Effector memory CD8-positive, alpha-beta T cell (primary cell): ENCODE measurements around the gene TMEM255B.

Source experiments
- ATAC-seq: fragments of 150-1000 bp; cut with Tn5 transposase; replicated peaks from 2 replicates; pipeline ENCODE4 v1.10.0; 2021; ENCODE audit warnings: mild to moderate bottlenecking, moderate library complexity
- DNase-seq, 3 experiments: peaks; one replicate each; pipeline ENCODE4 v3.0.0; 2021
- H3K27ac Mint-ChIP-seq, 2 donors: one replicate each; pipeline ENCODE4 v1.8.0; 2022; ENCODE audit warnings: mild to moderate bottlenecking in 2 of 2, mixed read lengths in 2 of 2, moderate library complexity in 2 of 2
- H3K27me3 Mint-ChIP-seq, 2 donors: one replicate each; pipeline ENCODE4 v1.8.0; 2022; ENCODE audit warnings: mixed read lengths in 2 of 2
- H3K36me3 Mint-ChIP-seq: one replicate; pipeline ENCODE4 v1.8.0; 2022; ENCODE audit warnings: mild to moderate bottlenecking, moderate library complexity, mixed read lengths; ENCODE audit not compliant: insufficient read depth
- H3K4me1 Mint-ChIP-seq, 2 donors: one replicate each; pipeline ENCODE4 v1.8.0; 2022; ENCODE audit warnings: low read depth in 2 of 2, mixed read lengths in 2 of 2
- H3K4me3 Mint-ChIP-seq, 2 donors: one replicate each; pipeline ENCODE4 v1.8.0; 2022; ENCODE audit warnings: mild to moderate bottlenecking in 2 of 2, mixed read lengths in 2 of 2, moderate library complexity in 2 of 2
- H3K9me3 Mint-ChIP-seq, 2 donors: one replicate each; pipeline ENCODE4 v1.8.0; 2022; ENCODE audit warnings: mixed read lengths in 2 of 2

TMEM255B gene

GRCh38 chr13:113762075-113762474 is 3.0 kb downstream of the TMEM255B start:
- peaks cover 8% of the 10 kb centered on the region for H3K36me3 Mint-ChIP-seq
- H3K9me3 Mint-ChIP-seq = no peaks in the 10 kb centered on the region
- peaks cover 81 to 87% of the 10 kb centered on the region in 2 donors for H3K27me3 Mint-ChIP-seq
- DNase-seq (no peak), ATAC-seq (no peak)
- no peak overlapping the region for H3K4me3 Mint-ChIP-seq
- H3K4me1 Mint-ChIP-seq = peaks cover 8 to 9% of the 10 kb centered on the region in 2 donors
- H3K27ac Mint-ChIP-seq = no peak overlapping the region

DNA sequence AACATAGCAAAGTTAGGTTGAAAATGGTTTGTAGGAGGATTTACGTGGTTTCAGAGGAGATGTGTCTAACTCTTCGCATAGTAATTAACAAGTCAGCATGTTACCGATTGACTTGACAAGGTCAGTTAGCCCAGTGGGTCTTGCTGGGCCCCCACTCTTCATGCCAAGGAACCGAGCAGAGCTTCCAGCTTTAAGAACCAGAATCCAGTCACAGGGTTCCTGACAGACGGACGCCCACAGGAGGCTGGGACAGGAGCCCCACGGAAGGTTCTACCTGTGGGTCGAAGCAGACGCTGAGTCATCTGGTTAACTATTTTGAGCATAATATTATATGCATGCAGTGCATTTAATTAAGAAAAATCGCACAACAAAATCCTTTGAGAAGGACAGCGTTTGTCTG is 3.5 kb downstream of the TMEM255B start:
- no peak for ATAC-seq
- no peaks in the 10 kb centered on the region for H3K9me3 Mint-ChIP-seq
- no peak overlapping the region for H3K27ac Mint-ChIP-seq
- H3K36me3 Mint-ChIP-seq = peaks cover 8% of the 10 kb centered on the region
- no peak overlapping the region for H3K4me3 Mint-ChIP-seq
- DNase-seq = no peak
- peaks cover 7 to 8% of the 10 kb centered on the region in 2 donors for H3K4me1 Mint-ChIP-seq
- H3K27me3 Mint-ChIP-seq = peaks cover 79 to 84% of the 10 kb centered on the region in 2 donors

GRCh38 chr13:113763254-113763653 is 4.2 kb downstream of the TMEM255B start:
- DNase-seq = no peak
- ATAC-seq = no peak
- Mint-ChIP-seq H3K27ac (no peak overlapping the region), H3K36me3 (peaks cover 8% of the 10 kb centered on the region), H3K4me1 (peaks cover 7 to 8% of the 10 kb centered on the region in 2 donors), H3K9me3 (no peaks in the 10 kb centered on the region), H3K27me3 (peaks cover 74 to 78% of the 10 kb centered on the region in 2 donors), H3K4me3 (no peak overlapping the region)

DNA sequence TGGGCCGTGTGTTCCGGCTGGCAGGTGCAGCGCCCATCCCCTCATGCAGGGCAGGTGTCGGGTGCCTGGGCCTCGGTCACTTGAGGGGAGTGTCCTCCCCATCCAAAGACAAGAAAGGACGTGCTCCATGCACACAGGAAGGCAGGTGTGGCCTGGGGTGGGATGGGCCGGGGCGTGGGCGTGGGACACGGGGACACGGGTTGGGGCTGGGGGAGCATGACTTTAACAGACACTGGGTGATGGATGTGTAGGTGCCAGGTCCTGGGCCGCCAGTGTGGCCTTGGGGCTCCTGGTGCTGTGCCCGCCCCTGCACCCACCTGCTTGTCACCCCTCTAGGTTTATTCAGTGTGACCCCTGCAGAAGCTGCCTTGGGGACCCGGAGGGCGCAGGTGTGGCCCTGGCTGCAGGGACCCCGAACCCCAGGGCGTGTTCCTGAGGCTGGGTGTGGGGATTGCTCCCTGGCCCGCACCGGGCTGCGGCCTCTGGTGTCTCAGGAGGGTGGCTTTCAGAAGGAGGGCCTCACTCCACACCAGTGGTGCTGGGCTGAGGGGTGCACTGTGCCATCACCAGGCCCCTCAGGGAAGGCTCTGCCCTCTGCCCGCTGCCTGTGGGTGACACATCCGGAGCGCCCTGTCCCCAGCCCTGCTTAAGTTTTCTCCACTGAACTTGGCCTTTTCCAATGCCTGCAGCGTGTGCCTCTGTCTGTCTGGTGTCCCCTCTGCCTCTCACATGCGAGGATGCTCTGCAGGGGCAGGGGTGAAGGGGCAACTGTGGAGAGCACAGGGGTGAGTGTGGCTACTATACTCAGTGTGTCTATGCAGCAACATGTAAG is 5.2 kb downstream of the TMEM255B start:
- H3K36me3 Mint-ChIP-seq = peaks cover 11% of the 10 kb centered on the region
- H3K4me3 Mint-ChIP-seq = no peak overlapping the region
- ATAC-seq = no peak
- DNase-seq = no peak
- no peaks in the 10 kb centered on the region for H3K9me3 Mint-ChIP-seq
- H3K27me3 Mint-ChIP-seq = peaks cover 67 to 79% of the 10 kb centered on the region in 2 donors
- H3K4me1 Mint-ChIP-seq = peaks cover 6% of the 10 kb centered on the region in 2 donors
- no peak overlapping the region for H3K27ac Mint-ChIP-seq

DNA sequence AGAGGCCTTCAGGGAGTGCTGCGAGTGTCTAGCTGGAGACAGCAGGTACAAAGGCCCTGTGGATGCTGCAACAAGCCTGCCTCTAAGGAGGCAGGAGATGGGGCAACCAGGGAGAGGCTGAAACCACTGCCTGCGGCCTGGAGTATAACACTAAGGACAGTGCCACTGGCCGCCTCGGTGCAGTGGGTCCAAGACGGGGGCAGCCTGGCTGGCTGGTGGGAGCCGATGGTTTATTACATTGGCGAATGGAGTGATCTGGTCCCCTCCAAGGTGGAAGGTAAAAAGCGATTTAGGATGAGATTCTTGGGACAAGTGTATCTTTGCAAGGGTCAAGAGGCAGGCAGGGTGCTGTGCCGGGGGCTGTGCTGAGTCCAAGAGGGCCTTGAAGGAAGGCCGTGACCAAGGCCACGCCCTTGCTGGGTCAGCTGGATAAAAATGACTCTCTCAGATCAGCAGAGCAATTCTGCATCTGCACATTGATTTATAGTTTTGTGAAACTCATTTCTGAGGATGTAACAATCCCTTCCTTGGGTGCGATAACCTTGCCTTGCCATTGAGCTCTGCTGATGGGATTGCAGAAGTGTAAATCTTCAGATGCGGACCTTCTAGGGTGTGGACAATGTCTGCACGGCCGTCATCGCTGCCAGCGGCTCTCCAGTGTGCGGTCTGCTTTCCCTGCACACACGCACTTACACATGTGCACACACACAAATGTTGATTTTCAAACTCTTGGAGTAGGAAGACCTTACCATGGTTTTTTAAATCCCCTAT is 6.0 kb downstream of the TMEM255B start:
- no peak for ATAC-seq
- peaks cover 11% of the 10 kb centered on the region for H3K36me3 Mint-ChIP-seq
- H3K27me3 Mint-ChIP-seq = peaks cover 60 to 73% of the 10 kb centered on the region in 2 donors
- H3K4me1 Mint-ChIP-seq = no peaks in the 10 kb centered on the region
- no peak overlapping the region for H3K27ac Mint-ChIP-seq
- H3K9me3 Mint-ChIP-seq = no peaks in the 10 kb centered on the region
- H3K4me3 Mint-ChIP-seq = no peak overlapping the region
- no peak for DNase-seq

DNA sequence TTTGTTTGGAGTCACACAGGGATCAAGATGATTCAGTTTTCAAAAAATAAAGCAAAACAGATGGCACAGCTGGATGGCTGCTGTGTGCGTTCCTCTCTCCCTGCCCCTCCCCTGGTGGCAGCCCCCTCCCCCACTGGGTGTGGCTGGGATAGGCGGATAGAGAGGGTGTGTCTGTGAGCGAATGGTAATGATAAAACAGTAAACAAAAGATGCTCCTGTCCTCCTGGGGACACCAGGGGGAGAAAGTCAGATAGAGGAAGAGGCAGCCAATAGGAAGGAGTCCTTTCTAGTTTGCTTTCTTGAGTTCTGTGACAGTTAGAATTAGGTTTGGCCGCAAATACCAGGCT is 6.5 kb downstream of the TMEM255B start:
- Mint-ChIP-seq H3K4me1 (no peaks in the 10 kb centered on the region), H3K4me3 (no peak overlapping the region), H3K36me3 (peaks cover 11% of the 10 kb centered on the region), H3K27ac (no peak overlapping the region), H3K27me3 (peaks cover 55 to 67% of the 10 kb centered on the region in 2 donors), H3K9me3 (no peaks in the 10 kb centered on the region)
- DNase-seq (no peak), ATAC-seq (no peak)

DNA sequence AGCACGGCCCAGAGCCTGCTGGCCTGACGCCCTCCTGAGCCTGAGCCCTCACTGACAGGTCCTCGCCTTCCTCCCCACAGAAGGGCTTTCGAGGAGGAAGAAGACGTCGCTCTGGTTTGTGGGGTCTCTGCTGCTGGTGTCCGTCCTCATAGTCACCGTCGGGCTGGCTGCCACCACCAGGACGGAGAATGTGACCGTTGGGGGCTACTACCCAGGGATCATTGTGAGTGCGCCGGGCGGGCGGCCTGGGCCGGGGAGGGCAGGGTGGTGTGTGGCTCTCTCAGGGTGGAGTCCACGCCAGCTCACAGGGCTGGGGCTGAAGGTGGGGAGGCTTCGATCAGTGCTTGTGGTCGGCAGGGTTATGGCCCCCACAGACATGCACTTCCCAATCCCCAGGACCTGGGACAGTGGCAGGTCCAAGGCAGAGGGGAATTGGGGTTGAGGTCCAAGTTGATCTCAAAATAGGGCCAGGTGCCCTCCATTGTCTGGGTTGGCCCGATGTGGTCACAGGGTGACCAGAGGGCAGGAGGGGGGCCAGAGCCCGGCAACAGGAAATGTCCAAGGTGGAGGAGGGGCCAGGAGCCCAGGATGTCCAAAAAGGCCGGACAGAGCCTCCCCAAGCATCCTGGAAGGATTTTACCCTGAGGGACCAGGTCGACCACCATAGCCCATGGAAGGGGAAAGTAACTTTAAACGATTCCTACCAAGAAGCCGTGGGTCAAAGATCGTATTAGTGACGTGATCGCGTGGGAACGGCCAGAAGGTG is 7.2 kb downstream of the TMEM255B start:
- Mint-ChIP-seq H3K9me3 (no peaks in the 10 kb centered on the region), H3K36me3 (peaks cover 11% of the 10 kb centered on the region), H3K4me1 (no peaks in the 10 kb centered on the region), H3K4me3 (no peak overlapping the region), H3K27ac (no peak overlapping the region), H3K27me3 (peaks cover 48 to 60% of the 10 kb centered on the region in 2 donors)
- DNase-seq (no peak), ATAC-seq (no peak)

DNA sequence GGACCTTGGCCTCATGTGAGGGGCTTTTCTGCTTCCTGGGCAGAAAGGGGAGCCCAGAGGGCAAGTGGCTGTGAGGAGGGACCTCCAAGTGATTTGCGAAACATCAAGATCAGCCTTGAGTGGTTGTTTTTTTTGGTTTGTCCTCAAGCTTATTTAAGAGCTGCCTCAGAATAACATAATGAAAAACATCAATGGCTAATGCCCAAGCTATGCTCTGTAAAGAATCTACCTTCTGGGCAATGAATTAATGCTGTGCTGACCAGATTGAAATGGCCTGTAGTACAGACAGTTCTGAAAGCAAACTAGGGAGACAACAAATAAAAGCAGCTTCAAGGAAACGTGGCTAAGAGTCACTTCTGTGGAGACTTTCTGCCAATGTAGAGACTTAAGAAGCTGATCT is 8.3 kb downstream of the TMEM255B start:
- Mint-ChIP-seq H3K4me1 (peaks cover 0 to 6% of the 10 kb centered on the region in 2 donors), H3K9me3 (no peaks in the 10 kb centered on the region), H3K27me3 (peaks cover 37 to 49% of the 10 kb centered on the region in 2 donors), H3K4me3 (no peak overlapping the region), H3K36me3 (peaks cover 11% of the 10 kb centered on the region), H3K27ac (no peak overlapping the region)
- ATAC-seq = no peak
- DNase-seq = no peak

DNA sequence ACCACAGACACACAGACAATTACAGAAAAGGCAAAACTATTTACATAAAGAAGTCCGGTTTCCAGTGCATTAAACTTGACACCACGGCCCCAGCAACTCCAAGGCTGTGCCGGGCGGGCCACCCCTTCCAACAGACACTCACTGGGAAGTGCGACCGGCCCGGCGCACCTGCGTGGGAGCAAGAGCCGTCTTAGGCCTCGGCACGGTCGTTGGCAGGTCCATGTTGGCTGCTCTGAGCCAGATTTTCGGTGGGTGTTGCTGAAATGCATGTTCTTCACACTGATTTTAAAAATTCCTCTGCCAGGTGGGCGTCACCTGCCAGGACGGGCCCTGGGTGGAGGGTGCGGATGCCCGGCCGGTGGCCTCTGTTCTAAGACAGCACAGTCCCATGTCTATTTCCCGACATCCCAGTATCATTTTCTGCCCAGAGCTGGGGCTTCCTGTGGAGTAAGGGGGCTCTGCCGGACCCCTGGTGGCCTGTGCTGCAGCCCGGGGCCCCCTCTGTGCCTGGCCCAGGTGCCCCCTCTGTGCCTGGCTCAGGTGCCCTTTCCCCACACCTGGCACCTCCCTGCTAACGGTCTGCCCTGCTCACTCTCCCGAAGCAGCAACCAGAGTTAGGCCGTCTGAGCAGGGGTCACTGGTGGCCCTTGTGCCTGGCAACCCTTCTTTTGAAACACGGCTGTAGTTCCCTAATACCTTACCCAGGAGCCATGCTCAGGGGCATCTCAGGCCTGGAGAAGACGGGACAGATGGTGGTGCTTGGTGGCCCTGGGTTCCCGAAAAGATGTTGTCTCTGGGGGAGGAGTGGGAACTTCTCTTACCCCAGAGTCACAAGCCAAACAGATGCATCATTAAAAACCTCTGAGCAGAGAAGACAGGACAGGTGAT is 9.2 kb downstream of the TMEM255B start:
- Mint-ChIP-seq H3K4me1 (peaks cover 0 to 9% of the 10 kb centered on the region in 2 donors), H3K36me3 (peaks cover 11% of the 10 kb centered on the region), H3K4me3 (no peak overlapping the region), H3K9me3 (no peaks in the 10 kb centered on the region), H3K27ac (no peak overlapping the region), H3K27me3 (peaks cover 29 to 40% of the 10 kb centered on the region in 2 donors)
- DNase-seq (no peak), ATAC-seq (no peak)

GRCh38 chr13:113769106-113769505 is 10.1 kb downstream of the TMEM255B start:
- H3K27me3 Mint-ChIP-seq = peaks cover 22 to 32% of the 10 kb centered on the region in 2 donors
- H3K36me3 Mint-ChIP-seq = peaks cover 11% of the 10 kb centered on the region
- H3K4me3 Mint-ChIP-seq = no peak overlapping the region
- H3K9me3 Mint-ChIP-seq = no peaks in the 10 kb centered on the region
- H3K4me1 Mint-ChIP-seq = peaks cover 0 to 9% of the 10 kb centered on the region in 2 donors
- ATAC-seq (no peak), DNase-seq (no peak)
- H3K27ac Mint-ChIP-seq = no peak overlapping the region

- Mint-ChIP-seq H3K9me3 (no peaks in the 10 kb centered on the region), H3K27me3 (peaks cover 18 to 26% of the 10 kb centered on the region in 2 donors), H3K27ac (no peak overlapping the region), H3K4me3 (no peak overlapping the region), H3K36me3 (peaks cover 11% of the 10 kb centered on the region), H3K4me1 (peaks cover 0 to 9% of the 10 kb centered on the region in 2 donors)
- ATAC-seq (no peak), DNase-seq (no peak)
These were observed 10.9 kb downstream of the TMEM255B start for GRCh38 chr13:113769881-113770280.

DNA sequence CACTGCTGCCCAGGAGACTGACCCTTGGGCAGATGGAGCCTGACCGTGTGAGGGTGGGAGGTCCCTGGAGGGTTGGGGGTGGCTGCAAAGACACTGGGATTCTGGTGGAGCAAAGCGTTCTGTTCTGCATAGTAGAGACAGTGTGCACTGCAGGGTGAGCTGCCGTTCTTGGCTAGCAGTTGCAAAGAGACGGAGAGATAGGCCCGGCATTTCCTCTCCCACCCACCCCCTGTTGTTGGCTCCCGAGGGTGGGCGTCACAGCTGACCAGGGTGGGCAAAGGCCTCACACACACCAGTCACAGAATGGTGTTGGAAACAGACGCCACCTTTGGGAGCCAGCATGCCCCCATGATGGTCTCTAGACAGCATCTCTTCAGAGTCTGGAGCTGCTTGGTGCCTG is 11.4 kb downstream of the TMEM255B start:
- Mint-ChIP-seq H3K4me3 (no peak overlapping the region), H3K36me3 (peaks cover 8% of the 10 kb centered on the region), H3K27ac (no peak overlapping the region), H3K27me3 (peaks cover 12 to 20% of the 10 kb centered on the region in 2 donors), H3K4me1 (peaks cover 0 to 9% of the 10 kb centered on the region in 2 donors), H3K9me3 (no peaks in the 10 kb centered on the region)
- no peak for ATAC-seq
- no peak for DNase-seq
